Activated CD4-positive, alpha-beta memory T cell treated with anti-CD3 and anti-CD28 coated beads, Interleukin-2, amount 10 ng/mL, durations not matched to agents 7 days and 5 days (primary cell): ENCODE results near the gene EIF5. TPM values are rescaled to one million over a fixed set of nuclear protein-coding genes. Genes with fewer than 3 reads are reported as not detected.

Source experiments
- CTCF ChIA-PET: fragments of 350-600 bp; sonication (Branson Sonifier 250); formaldehyde crosslinking; loops from one replicate; lab custom pipeline; 2021; ENCODE audit warnings: antibody characterized with exemption, inconsistent platforms; lab: Charles Lee
- POLR2A ChIA-PET: fragments of 350-600 bp; sonication (Branson Sonifier 250); formaldehyde crosslinking; loops from one replicate; lab custom pipeline; 2021; ENCODE audit warnings: antibody characterized with exemption; lab: Charles Lee
- DNase-seq: peaks from one replicate; pipeline ENCODE4 v3.0.0-alpha.2; 2020
- H3K27ac Mint-ChIP-seq: one replicate; pipeline ENCODE4 v1.8.0; 2021; ENCODE audit warnings: mild to moderate bottlenecking, mixed read lengths
- H3K27me3 Mint-ChIP-seq: one replicate; pipeline ENCODE4 v1.8.0; 2021; ENCODE audit warnings: mixed read lengths
- H3K36me3 Mint-ChIP-seq: one replicate; pipeline ENCODE4 v1.8.0; 2021; ENCODE audit warnings: low read depth, mixed read lengths
- H3K4me1 Mint-ChIP-seq: one replicate; pipeline ENCODE4 v1.8.0; 2021; ENCODE audit warnings: mixed read lengths
- H3K4me3 Mint-ChIP-seq: one replicate; pipeline ENCODE4 v1.8.0; 2021; ENCODE audit warnings: mild to moderate bottlenecking, mixed read lengths
- H3K9me3 Mint-ChIP-seq: one replicate; pipeline ENCODE4 v1.8.0; 2021; ENCODE audit warnings: mixed read lengths
- total RNA-seq, 2 experiments: library from RNA; stranded (reverse); gene quantifications; one replicate each; pipeline ENCODE4 v1.2.3, GENCODE V29; 2021

EIF5 gene
- total RNA-seq, 2 experiments from 2014 or later, result 188 to 197 TPM

GRCh38 chr14:103332143-103332919 is 1.7 kb upstream of the EIF5 start:
- Mint-ChIP-seq H3K4me1 (peaks cover 31% of the 10 kb centered on the region), H3K9me3 (no peaks in the 10 kb centered on the region), H3K36me3 (peaks cover 27% of the 10 kb centered on the region), H3K27me3 (no peaks in the 10 kb centered on the region), H3K27ac (peak overlapping the region; percentile 30), H3K4me3 (peak overlapping the region; percentile 40)
- no peak for DNase-seq
- CTCF ChIA-PET, result interaction anchor here (0.5 kb wide), 1 partner anchor 232 kb away, joined by 3 read pairs; no protein-coding TSS in a partner anchor
- POLR2A ChIA-PET, result interaction anchor here (1.0 to 6.7 kb wide), 3 partner anchors 13 to 58 kb away, joined by 3 to 69 read pairs (median 4); no protein-coding TSS in a partner anchor

- Mint-ChIP-seq H3K4me1 (peaks cover 48% of the 10 kb centered on the region), H3K36me3 (peaks cover 53% of the 10 kb centered on the region), H3K4me3 (peak overlapping the region; percentile 86), H3K27ac (peak overlapping the region; percentile 86), H3K27me3 (no peaks in the 10 kb centered on the region), H3K9me3 (no peaks in the 10 kb centered on the region)
- CTCF ChIA-PET, result interaction anchor here (1.3 to 5.6 kb wide), 2 partner anchors 40 to 56 kb away, joined by 3 to 31 read pairs; no protein-coding TSS in a partner anchor
- DNase-seq, result peak; percentile 70
- POLR2A ChIA-PET, result interaction anchor here (0.7 to 6.8 kb wide), 19 partner anchors 10 to 1057 kb away, joined by 3 to 69 read pairs (median 4); partner anchors contain the start of genes BAG5, COA8, MARK3 and TRMT61A
Observed at GRCh38 chr14:103334644-103335622, 896 bp downstream of the EIF5 start.

GRCh38 chr14:103336191-103336590 is 2.2 kb downstream of the EIF5 start:
- POLR2A ChIA-PET, result interaction anchor here (1.1 to 6.8 kb wide), 5 partner anchors 9 to 51 kb away, joined by 3 to 69 read pairs (median 13); partner anchors contain the start of gene MARK3
- peak overlapping the region; percentile 31 for H3K27ac Mint-ChIP-seq
- peaks cover 48% of the 10 kb centered on the region for H3K4me1 Mint-ChIP-seq

GRCh38 chr14:103337794-103338193 is 3.8 kb downstream of the EIF5 start:
- ChIA-PET POLR2A (interaction anchor here (6.7 to 6.8 kb wide), 2 partner anchors 7 to 46 kb away, joined by 54 to 69 read pairs; partner anchors contain the start of gene MARK3), CTCF (interaction anchor here (5.6 kb wide), 1 partner anchor 53 kb away, joined by 31 read pairs; no protein-coding TSS in a partner anchor)
- Mint-ChIP-seq H3K4me3 (no peak overlapping the region), H3K4me1 (peaks cover 42% of the 10 kb centered on the region), H3K27me3 (no peaks in the 10 kb centered on the region), H3K9me3 (no peaks in the 10 kb centered on the region), H3K36me3 (peaks cover 82% of the 10 kb centered on the region), H3K27ac (no peak overlapping the region)
- no peak for DNase-seq

More at GRCh38 chr14:103336191-103336590, 2.2 kb downstream of the EIF5 start:
- CTCF ChIA-PET, result interaction anchor here (1.1 to 5.6 kb wide), 2 partner anchors 51 to 55 kb away, joined by 5 to 31 read pairs; no protein-coding TSS in a partner anchor
- H3K27me3 Mint-ChIP-seq, result no peaks in the 10 kb centered on the region
- peak overlapping the region; percentile 86 for H3K4me3 Mint-ChIP-seq
- H3K9me3 Mint-ChIP-seq, result no peaks in the 10 kb centered on the region
- peaks cover 66% of the 10 kb centered on the region for H3K36me3 Mint-ChIP-seq
- DNase-seq, result no peak

- CTCF ChIA-PET, result interaction anchor here (1.0 to 1.4 kb wide), 2 partner anchors 51 to 52 kb away, joined by 3 read pairs; no protein-coding TSS in a partner anchor
- Mint-ChIP-seq H3K4me1 (peaks cover 40% of the 10 kb centered on the region), H3K27ac (no peak overlapping the region)
Observed at GRCh38 chr14:103339561-103339960, 5.5 kb downstream of the EIF5 start.

GRCh38 chr14:103340480-103341212 is 6.6 kb downstream of the EIF5 start:
- POLR2A ChIA-PET, result interaction anchor here (0.9 to 1.3 kb wide), 3 partner anchors 44 to 50 kb away, joined by 3 read pairs; partner anchors contain the start of gene MARK3
- peaks cover 94% of the 10 kb centered on the region for H3K36me3 Mint-ChIP-seq
- no peak overlapping the region for H3K27ac Mint-ChIP-seq
- peaks cover 35% of the 10 kb centered on the region for H3K4me1 Mint-ChIP-seq
- no peak overlapping the region for H3K4me3 Mint-ChIP-seq
- no peaks in the 10 kb centered on the region for H3K27me3 Mint-ChIP-seq
- CTCF ChIA-PET, result interaction anchor here (1.4 kb wide), 1 partner anchor 50 kb away, joined by 3 read pairs; no protein-coding TSS in a partner anchor
- no peaks in the 10 kb centered on the region for H3K9me3 Mint-ChIP-seq
- no peak for DNase-seq

More at GRCh38 chr14:103339561-103339960, 5.5 kb downstream of the EIF5 start:
- DNase-seq, result no peak
- POLR2A ChIA-PET, result interaction anchor here (6.8 kb wide), 1 partner anchor 44 kb away, joined by 54 read pairs; the partner anchor contains the start of gene MARK3
- no peaks in the 10 kb centered on the region for H3K9me3 Mint-ChIP-seq
- peaks cover 95% of the 10 kb centered on the region for H3K36me3 Mint-ChIP-seq
- H3K27me3 Mint-ChIP-seq, result no peaks in the 10 kb centered on the region
- no peak overlapping the region for H3K4me3 Mint-ChIP-seq

GRCh38 chr14:103341250-103342129 is 7.5 kb downstream of the EIF5 start:
- no peak overlapping the region for H3K4me3 Mint-ChIP-seq
- H3K9me3 Mint-ChIP-seq, result no peaks in the 10 kb centered on the region
- CTCF ChIA-PET, result interaction anchor here (1.0 kb wide), 1 partner anchor 14 kb away, joined by 5 read pairs; no protein-coding TSS in a partner anchor

GRCh38 chr14:103343164-103343879 is 9.3 kb downstream of the EIF5 start:
- Mint-ChIP-seq H3K36me3 (peaks cover 67% of the 10 kb centered on the region), H3K27me3 (no peaks in the 10 kb centered on the region), H3K4me3 (no peak overlapping the region), H3K27ac (no peak overlapping the region), H3K9me3 (no peaks in the 10 kb centered on the region), H3K4me1 (peaks cover 10% of the 10 kb centered on the region)
- DNase-seq, result no peak
- ChIA-PET POLR2A (interaction anchor here (0.9 to 7.7 kb wide), 4 partner anchors 9 to 73 kb away, joined by 3 to 69 read pairs (median 4); partner anchors contain the start of genes EIF5 and MARK3), CTCF (interaction anchor here (0.5 to 0.7 kb wide), 3 partner anchors 41 to 155 kb away, joined by 3 read pairs; no protein-coding TSS in a partner anchor)

More at GRCh38 chr14:103341250-103342129, 7.5 kb downstream of the EIF5 start:
- Mint-ChIP-seq H3K27me3 (no peaks in the 10 kb centered on the region), H3K36me3 (peaks cover 85% of the 10 kb centered on the region), H3K4me1 (peaks cover 27% of the 10 kb centered on the region), H3K27ac (no peak overlapping the region)
- no peak for DNase-seq
- POLR2A ChIA-PET, result interaction anchor here (0.9 to 7.7 kb wide), 5 partner anchors 7 to 50 kb away, joined by 3 to 69 read pairs (median 3); partner anchors contain the start of genes EIF5 and MARK3

GRCh38 chr14:103343905-103344797 is 10.1 kb downstream of the EIF5 start:
- no peak overlapping the region for H3K4me3 Mint-ChIP-seq
- POLR2A ChIA-PET, result interaction anchor here (0.9 to 7.7 kb wide), 3 partner anchors 10 to 47 kb away, joined by 3 to 69 read pairs (median 5); partner anchors contain the start of genes EIF5 and MARK3
- H3K36me3 Mint-ChIP-seq, result peaks cover 58% of the 10 kb centered on the region
- CTCF ChIA-PET, result no interaction called here
- no peak overlapping the region for H3K27ac Mint-ChIP-seq
- no peaks in the 10 kb centered on the region for H3K9me3 Mint-ChIP-seq
- DNase-seq, result no peak
- H3K27me3 Mint-ChIP-seq, result no peaks in the 10 kb centered on the region
- H3K4me1 Mint-ChIP-seq, result peaks cover 5% of the 10 kb centered on the region
